Amniotic stem cell (primary cell): Measurements from ENCODE around the gene MYEF2.

Source experiments
- DNase-seq: peaks from one replicate; lab custom pipeline; 2025; lab: John Stamatoyannopoulos, UW

MYEF2 gene

GRCh38 chr15:48177766-48178647 is at the start of gene MYEF2:
MYEF2 (minus strand) TSS chr15:48178295; CDS start chr15:48178237, 58 bp downstream.
- peak; percentile 55 for DNase-seq

- no peak for DNase-seq
These were observed 47.7 kb upstream of the MYEF2 start for GRCh38 chr15:48225771-48226170.

GRCh38 chr15:48222627-48223026 is 44.5 kb upstream of the MYEF2 start:
- no peak for DNase-seq

GRCh38 chr15:48221885-48222284 is 43.8 kb upstream of the MYEF2 start:
- DNase-seq = no peak

GRCh38 chr15:48221261-48221660 is 43.2 kb upstream of the MYEF2 start:
- no peak for DNase-seq

- no peak for DNase-seq
These were observed 27.9 kb upstream of the MYEF2 start, which contains the start of gene SLC12A1 for GRCh38 chr15:48205981-48206380. SLC12A1 (plus strand) TSS chr15:48206302; CDS start chr15:48207720, 1,418 bp downstream.

GRCh38 chr15:48202068-48202467 is 24.0 kb upstream of the MYEF2 start:
- DNase-seq = no peak

GRCh38 chr15:48191574-48192225 is 13.6 kb upstream of the MYEF2 start, which contains the start of gene CTXN2:
CTXN2 (plus strand) TSS chr15:48191665; CDS start chr15:48201301, 9,636 bp downstream.
- no peak for DNase-seq

GRCh38 chr15:48190932-48191573 is 13.0 kb upstream of the MYEF2 start:
- DNase-seq = peak; percentile 48

- no peak for DNase-seq
These were observed 8.2 kb upstream of the MYEF2 start for GRCh38 chr15:48186271-48186670.

- no peak for DNase-seq
These were observed 7.4 kb upstream of the MYEF2 start for GRCh38 chr15:48185529-48185928.

- no peak for DNase-seq
These were observed 4.7 kb upstream of the MYEF2 start for GRCh38 chr15:48182749-48183148.

- DNase-seq = no peak
These were observed 495 bp upstream of the MYEF2 start for GRCh38 chr15:48178648-48178931.

GRCh38 chr15:48177383-48177765 is 721 bp downstream of the MYEF2 start:
- DNase-seq = peak; percentile 30

GRCh38 chr15:48176957-48177356 is 1.1 kb downstream of the MYEF2 start:
- DNase-seq = no peak

GRCh38 chr15:48176112-48176511 is 2.0 kb downstream of the MYEF2 start:
- DNase-seq = no peak

- DNase-seq = no peak
These were observed 3.0 kb downstream of the MYEF2 start for GRCh38 chr15:48175126-48175525.

GRCh38 chr15:48170981-48171380 is 7.1 kb downstream of the MYEF2 start:
- no peak for DNase-seq

- no peak for DNase-seq
These were observed 9.5 kb downstream of the MYEF2 start for GRCh38 chr15:48168616-48169015.

GRCh38 chr15:48153526-48153925 is 24.6 kb downstream of the MYEF2 start:
- DNase-seq = no peak

- no peak for DNase-seq
These were observed 28.2 kb downstream of the MYEF2 start for GRCh38 chr15:48149858-48150257.

- DNase-seq = no peak
These were observed 30.7 kb downstream of the MYEF2 start for GRCh38 chr15:48147358-48147757.

- DNase-seq = no peak
These were observed 32.2 kb downstream of the MYEF2 start for GRCh38 chr15:48145923-48146322.
